ENCODE data around the gene CRYBA2.

The CRYBA2 gene

DNA sequence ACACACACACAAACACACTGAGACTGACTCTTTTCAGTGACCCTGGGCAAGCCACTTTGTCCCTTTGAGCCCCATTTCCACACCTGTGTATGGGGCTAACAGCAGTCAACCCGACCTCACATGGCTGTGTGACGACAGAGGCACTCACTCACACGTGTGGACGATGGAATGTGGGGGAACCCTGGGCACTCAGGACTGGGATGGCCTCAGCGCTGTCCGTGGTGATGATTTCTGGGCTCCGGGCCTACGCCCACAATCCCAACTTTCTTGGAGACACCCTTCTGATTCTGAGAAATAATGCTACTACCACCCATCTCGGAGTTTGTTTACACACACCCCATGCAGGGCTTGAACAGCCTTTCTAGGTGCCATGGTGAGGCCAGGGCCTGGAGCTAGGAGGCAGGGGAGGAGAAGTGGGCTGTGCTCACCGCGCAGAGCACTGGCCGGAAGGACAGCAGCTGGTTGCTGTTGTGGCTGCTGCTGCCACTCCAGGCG, 1.5 kb downstream of the CRYBA2 start:
- H3K4me3 ChIP-seq (ENCODE audit: insufficient read depth, low read depth, low read length, poor library complexity, severe bottlenecking) = no peak overlapping the region
- peaks cover 23% of the 10 kb centered on the region for H3K4me1 ChIP-seq (ENCODE audit: control insufficient read depth, insufficient read depth, low read length, poor library complexity, severe bottlenecking)
- no peaks in the 10 kb centered on the region for H3K36me3 ChIP-seq (ENCODE audit: control insufficient read depth, insufficient read depth, low read length)
- peaks cover 59% of the 10 kb centered on the region for H3K27me3 ChIP-seq (replicated peaks; ENCODE audit: control insufficient read depth, insufficient read depth, low read length, poor library complexity, severe bottlenecking)
- H3K27ac ChIP-seq (ENCODE audit: insufficient read depth, low read length, poor library complexity, severe bottlenecking) = no peak overlapping the region
- DNase-seq = no peak
- H3K9me3 ChIP-seq (ENCODE audit: control insufficient read depth, low read length) = no peaks in the 10 kb centered on the region

DNA sequence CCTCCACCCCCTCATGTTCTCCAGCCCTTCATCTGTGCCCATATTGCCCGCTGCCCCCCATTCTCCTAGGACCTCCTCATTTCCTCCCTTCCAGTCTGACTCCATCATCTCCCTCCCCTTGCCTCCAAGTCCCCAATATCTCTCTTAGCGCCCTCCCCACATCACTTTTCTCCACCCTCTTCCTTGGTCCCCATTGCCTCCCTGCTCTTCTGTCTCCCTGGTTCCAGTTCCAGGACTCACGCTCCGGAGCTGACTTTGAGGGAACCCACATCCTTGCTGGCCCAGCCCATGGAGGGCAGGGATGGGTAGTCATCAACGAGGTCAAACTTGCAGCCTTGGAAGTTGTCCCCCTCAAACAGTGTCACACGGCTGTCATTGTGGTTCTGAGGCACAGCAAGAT, 2.6 kb downstream of the CRYBA2 start:
- peaks cover 59% of the 10 kb centered on the region for H3K27me3 ChIP-seq (replicated peaks; ENCODE audit: control insufficient read depth, insufficient read depth, low read length, poor library complexity, severe bottlenecking)
- no peaks in the 10 kb centered on the region for H3K36me3 ChIP-seq (ENCODE audit: control insufficient read depth, insufficient read depth, low read length)
- peaks cover 17% of the 10 kb centered on the region for H3K4me1 ChIP-seq (ENCODE audit: control insufficient read depth, insufficient read depth, low read length, poor library complexity, severe bottlenecking)
- H3K9me3 ChIP-seq (ENCODE audit: control insufficient read depth, low read length) = no peaks in the 10 kb centered on the region
- no peak for DNase-seq
- no peak overlapping the region for H3K4me3 ChIP-seq (ENCODE audit: insufficient read depth, low read depth, low read length, poor library complexity, severe bottlenecking)
- no peak overlapping the region for H3K27ac ChIP-seq (ENCODE audit: insufficient read depth, low read length, poor library complexity, severe bottlenecking)

DNA sequence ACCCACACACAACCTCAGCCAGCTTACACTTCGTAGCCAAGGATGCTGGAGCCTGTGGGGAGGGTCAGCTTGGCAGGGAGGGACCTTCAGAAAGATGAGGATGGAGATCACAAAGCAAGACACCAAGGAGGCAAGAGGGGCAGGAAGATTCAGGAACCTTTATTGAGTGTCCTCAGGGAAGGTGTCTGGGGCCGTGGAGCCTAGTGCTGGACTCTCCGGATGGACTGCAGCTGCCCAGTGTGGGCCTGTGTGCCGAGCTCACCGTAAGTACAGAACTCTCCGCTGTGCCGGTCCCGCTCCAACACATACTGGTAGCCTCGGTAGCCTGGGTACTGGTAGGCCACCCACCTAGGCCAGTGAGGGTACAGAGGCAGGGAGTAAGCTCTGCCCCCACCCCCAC, 3.2 kb downstream of the CRYBA2 start:
- DNase-seq = no peak
- no peak overlapping the region for H3K4me3 ChIP-seq (ENCODE audit: insufficient read depth, low read depth, low read length, poor library complexity, severe bottlenecking)
- H3K36me3 ChIP-seq (ENCODE audit: control insufficient read depth, insufficient read depth, low read length) = no peaks in the 10 kb centered on the region
- peaks cover 59% of the 10 kb centered on the region for H3K27me3 ChIP-seq (replicated peaks; ENCODE audit: control insufficient read depth, insufficient read depth, low read length, poor library complexity, severe bottlenecking)
- no peaks in the 10 kb centered on the region for H3K9me3 ChIP-seq (ENCODE audit: control insufficient read depth, low read length)
- H3K27ac ChIP-seq (ENCODE audit: insufficient read depth, low read length, poor library complexity, severe bottlenecking) = no peak overlapping the region
- peaks cover 21% of the 10 kb centered on the region for H3K4me1 ChIP-seq (ENCODE audit: control insufficient read depth, insufficient read depth, low read length, poor library complexity, severe bottlenecking)

GRCh38 chr2:218988650-218989049, 4.6 kb downstream of the CRYBA2 start:
- no peaks in the 10 kb centered on the region for H3K36me3 ChIP-seq (ENCODE audit: control insufficient read depth, insufficient read depth, low read length)
- no peak for DNase-seq
- no peak overlapping the region for H3K27ac ChIP-seq (ENCODE audit: insufficient read depth, low read length, poor library complexity, severe bottlenecking)
- peaks cover 63% of the 10 kb centered on the region for H3K27me3 ChIP-seq (replicated peaks; ENCODE audit: control insufficient read depth, insufficient read depth, low read length, poor library complexity, severe bottlenecking)
- no peaks in the 10 kb centered on the region for H3K9me3 ChIP-seq (ENCODE audit: control insufficient read depth, low read length)
- H3K4me3 ChIP-seq (ENCODE audit: insufficient read depth, low read depth, low read length, poor library complexity, severe bottlenecking) = no peak overlapping the region
- peaks cover 29% of the 10 kb centered on the region for H3K4me1 ChIP-seq (ENCODE audit: control insufficient read depth, insufficient read depth, low read length, poor library complexity, severe bottlenecking)

DNA sequence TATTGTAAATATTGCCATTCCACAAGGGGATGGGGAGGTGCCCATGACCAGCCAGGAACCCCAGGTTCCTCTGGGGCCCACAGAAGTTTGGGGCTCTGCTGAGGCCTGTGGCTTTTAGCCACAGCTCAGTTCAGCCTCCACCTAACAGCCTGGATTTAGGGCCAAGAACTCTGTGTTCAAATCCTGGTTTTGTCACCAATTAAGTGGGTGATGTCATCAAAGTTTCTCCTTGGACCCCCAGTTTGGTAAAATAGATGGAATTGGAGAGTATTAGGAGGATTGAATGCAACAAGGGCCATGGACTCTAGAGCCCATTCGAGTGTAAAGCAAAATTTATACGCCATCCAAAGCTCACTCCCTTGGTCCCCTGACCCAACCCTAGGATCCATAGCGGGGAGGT, 5.1 kb downstream of the CRYBA2 start:
- H3K36me3 ChIP-seq (ENCODE audit: control insufficient read depth, insufficient read depth, low read length) = no peaks in the 10 kb centered on the region
- H3K9me3 ChIP-seq (ENCODE audit: control insufficient read depth, low read length) = no peaks in the 10 kb centered on the region
- no peak overlapping the region for H3K27ac ChIP-seq (ENCODE audit: insufficient read depth, low read length, poor library complexity, severe bottlenecking)
- peaks cover 63% of the 10 kb centered on the region for H3K27me3 ChIP-seq (replicated peaks; ENCODE audit: control insufficient read depth, insufficient read depth, low read length, poor library complexity, severe bottlenecking)
- H3K4me1 ChIP-seq (ENCODE audit: control insufficient read depth, insufficient read depth, low read length, poor library complexity, severe bottlenecking) = peaks cover 24% of the 10 kb centered on the region
- no peak for DNase-seq
- H3K4me3 ChIP-seq (ENCODE audit: insufficient read depth, low read depth, low read length, poor library complexity, severe bottlenecking) = no peak overlapping the region

- no peak for DNase-seq
- Histone ChIP-seq H3K36me3 (ENCODE audit: control insufficient read depth, insufficient read depth, low read length) (no peaks in the 10 kb centered on the region), H3K4me3 (ENCODE audit: insufficient read depth, low read depth, low read length, poor library complexity, severe bottlenecking) (no peak overlapping the region), H3K9me3 (ENCODE audit: control insufficient read depth, low read length) (no peaks in the 10 kb centered on the region), H3K27ac (ENCODE audit: insufficient read depth, low read length, poor library complexity, severe bottlenecking) (no peak overlapping the region), H3K4me1 (ENCODE audit: control insufficient read depth, insufficient read depth, low read length, poor library complexity, severe bottlenecking) (peaks cover 31% of the 10 kb centered on the region), H3K27me3 (replicated peaks; ENCODE audit: control insufficient read depth, insufficient read depth, low read length, poor library complexity, severe bottlenecking) (peaks cover 68% of the 10 kb centered on the region)
Measured at GRCh38 chr2:218986148-218986761, 7.0 kb downstream of the CRYBA2 start.

GRCh38 chr2:218985325-218986091, 7.7 kb downstream of the CRYBA2 start:
- Histone ChIP-seq H3K4me1 (ENCODE audit: control insufficient read depth, insufficient read depth, low read length, poor library complexity, severe bottlenecking) (peaks cover 37% of the 10 kb centered on the region), H3K27ac (ENCODE audit: insufficient read depth, low read length, poor library complexity, severe bottlenecking) (no peak overlapping the region), H3K4me3 (ENCODE audit: insufficient read depth, low read depth, low read length, poor library complexity, severe bottlenecking) (no peak overlapping the region), H3K9me3 (ENCODE audit: control insufficient read depth, low read length) (no peaks in the 10 kb centered on the region), H3K36me3 (ENCODE audit: control insufficient read depth, insufficient read depth, low read length) (no peaks in the 10 kb centered on the region), H3K27me3 (replicated peaks; ENCODE audit: control insufficient read depth, insufficient read depth, low read length, poor library complexity, severe bottlenecking) (peaks cover 69% of the 10 kb centered on the region)
- DNase-seq = no peak

GRCh38 chr2:218985021-218985324, 8.2 kb downstream of the CRYBA2 start, which contains the start of gene FEV:
FEV (minus strand) TSS chr2:218985184; CDS start chr2:218985075, 109 bp downstream.
- Histone ChIP-seq H3K9me3 (ENCODE audit: control insufficient read depth, low read length) (no peaks in the 10 kb centered on the region), H3K27ac (ENCODE audit: insufficient read depth, low read length, poor library complexity, severe bottlenecking) (no peak within 1 kb of the TSS), H3K4me1 (ENCODE audit: control insufficient read depth, insufficient read depth, low read length, poor library complexity, severe bottlenecking) (peaks cover 42% of the 10 kb centered on the region), H3K4me3 (ENCODE audit: insufficient read depth, low read depth, low read length, poor library complexity, severe bottlenecking) (no peak within 1 kb of the TSS), H3K36me3 (ENCODE audit: control insufficient read depth, insufficient read depth, low read length) (no peaks in the 10 kb centered on the region), H3K27me3 (replicated peaks; ENCODE audit: control insufficient read depth, insufficient read depth, low read length, poor library complexity, severe bottlenecking) (peaks cover 65% of the 10 kb centered on the region)
- DNase-seq = no peak

GRCh38 chr2:218984239-218985020, 8.8 kb downstream of the CRYBA2 start:
- H3K36me3 ChIP-seq (ENCODE audit: control insufficient read depth, insufficient read depth, low read length) = no peaks in the 10 kb centered on the region
- H3K27ac ChIP-seq (ENCODE audit: insufficient read depth, low read length, poor library complexity, severe bottlenecking) = no peak overlapping the region
- H3K4me1 ChIP-seq (ENCODE audit: control insufficient read depth, insufficient read depth, low read length, poor library complexity, severe bottlenecking) = peaks cover 44% of the 10 kb centered on the region
- no peak for DNase-seq
- H3K27me3 ChIP-seq (replicated peaks; ENCODE audit: control insufficient read depth, insufficient read depth, low read length, poor library complexity, severe bottlenecking) = peaks cover 62% of the 10 kb centered on the region
- no peaks in the 10 kb centered on the region for H3K9me3 ChIP-seq (ENCODE audit: control insufficient read depth, low read length)
- H3K4me3 ChIP-seq (ENCODE audit: insufficient read depth, low read depth, low read length, poor library complexity, severe bottlenecking) = no peak overlapping the region

DNA sequence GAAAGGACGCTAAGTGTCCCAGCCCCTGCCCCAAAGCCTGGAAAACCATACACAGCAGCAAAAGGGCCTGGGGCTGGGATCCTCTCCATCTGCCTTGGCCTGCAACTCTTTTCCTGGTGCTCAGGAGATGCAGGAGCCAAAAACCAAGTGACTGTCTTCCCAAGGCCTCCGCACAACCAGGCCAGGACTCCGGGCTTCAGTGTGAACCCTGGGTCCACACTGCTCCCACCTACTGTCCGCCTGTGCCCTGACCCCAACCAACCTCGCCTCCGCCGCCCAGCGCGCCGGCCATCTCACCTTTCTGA, 9.3 kb downstream of the CRYBA2 start:
- H3K27me3 ChIP-seq (replicated peaks; ENCODE audit: control insufficient read depth, insufficient read depth, low read length, poor library complexity, severe bottlenecking) = peaks cover 62% of the 10 kb centered on the region
- H3K36me3 ChIP-seq (ENCODE audit: control insufficient read depth, insufficient read depth, low read length) = no peaks in the 10 kb centered on the region
- H3K27ac ChIP-seq (ENCODE audit: insufficient read depth, low read length, poor library complexity, severe bottlenecking) = no peak overlapping the region
- no peaks in the 10 kb centered on the region for H3K9me3 ChIP-seq (ENCODE audit: control insufficient read depth, low read length)
- no peak overlapping the region for H3K4me3 ChIP-seq (ENCODE audit: insufficient read depth, low read depth, low read length, poor library complexity, severe bottlenecking)
- peaks cover 44% of the 10 kb centered on the region for H3K4me1 ChIP-seq (ENCODE audit: control insufficient read depth, insufficient read depth, low read length, poor library complexity, severe bottlenecking)
- DNase-seq = no peak

Measured in effector memory CD4-positive, alpha-beta T cell (primary cell).